SK-N-SH (cell line): ENCODE results near the gene FBN1. TPM values are rescaled to one million over a fixed set of nuclear protein-coding genes. Genes with fewer than 3 reads are reported as not detected.
A peak's percentile ranks its signal among the peaks of the same experiment; 100 is the strongest.

Source experiments
- CTCF ChIA-PET: fragments of 300-600, 350-600 bp; formaldehyde crosslinking; extraction: SDS; loops from one replicate; lab custom pipeline; 2021; lab: Yijun Ruan, JAX
- POLR2A ChIA-PET: fragments of 350-600 bp; sonication (Branson Sonifier 250); formaldehyde crosslinking; extraction: SDS; loops from one replicate; lab custom pipeline; 2020; ENCODE audit warnings: antibody characterized with exemption, inconsistent platforms; lab: Yijun Ruan, JAX
- DNase-seq: peaks from one replicate; pipeline ENCODE4 v3.0.0; 2012
- H2AFZ ChIP-seq: fragments of 200-600 bp; sonication (generic); 2 replicates; pipeline ENCODE4 v1.8.1; 2016; ENCODE audit warnings: antibody characterized with exemption, mild to moderate bottlenecking, low read depth
- H3F3A ChIP-seq: fragments of 200-600 bp; sonication (generic); replicated peaks from 2 replicates; pipeline ENCODE3; 2016; ENCODE audit warnings: antibody characterized with exemption, mild to moderate bottlenecking; ENCODE audit not compliant: insufficient read depth
- H3K27ac ChIP-seq, 2 experiments: fragments of 200-500 bp in 1 of 2; fragments of 200-600 bp in 1 of 2; sonication (Bioruptor generic) in 1 of 2; sonication (generic), shearing (Covaris generic) in 1 of 2; 2 replicates each; pipeline versions ENCODE4 v1.5.1 to v1.6.1; 2014 to 2016; ENCODE audit warnings: low read depth in 2 of 2, inconsistent platforms in 1 of 2, low read length in 1 of 2, mild to moderate bottlenecking in 1 of 2, mixed read lengths in 1 of 2
- H3K27me3 ChIP-seq: fragments of 200-600 bp; sonication (generic), shearing (Covaris generic); 2 replicates; pipeline ENCODE4 v1.6.1; 2016; ENCODE audit warnings: mixed run types; ENCODE audit not compliant: insufficient read depth
- H3K36me3 ChIP-seq, 2 experiments: fragments of 200-500 bp in 1 of 2; fragments of 200-600 bp in 1 of 2; sonication (Bioruptor generic) in 1 of 2; sonication (generic) in 1 of 2; replicated peaks in 1 of 2; 2 replicates each; pipeline versions ENCODE3 to v1.5.1; 2014 to 2016; ENCODE audit warnings: low read length in 1 of 2, mild to moderate bottlenecking in 1 of 2; ENCODE audit not compliant: insufficient read depth in 2 of 2, control insufficient read depth in 1 of 2
- H3K4me1 ChIP-seq, 2 experiments: fragments of 200-500 bp in 1 of 2; fragments of 200-600 bp in 1 of 2; sonication (Bioruptor generic) in 1 of 2; sonication (generic), shearing (Covaris generic) in 1 of 2; 2 replicates each; pipeline versions ENCODE4 v1.5.1 to v1.6.1; 2014 to 2016; ENCODE audit warnings: low read depth in 1 of 2, low read length in 1 of 2, mixed run types in 1 of 2; ENCODE audit not compliant: insufficient read depth in 2 of 2, control insufficient read depth in 1 of 2
- H3K4me2 ChIP-seq: fragments of 200-600 bp; sonication (generic), shearing (Covaris generic); 2 replicates; pipeline ENCODE4 v1.6.1; 2017; ENCODE audit warnings: mixed run types
- H3K4me3 ChIP-seq, 2 experiments: fragments of 200-500 bp in 1 of 2; fragments of 200-600 bp in 1 of 2; sonication (Bioruptor generic) in 1 of 2; sonication (generic), shearing (Covaris generic) in 1 of 2; 2 replicates each; pipeline versions ENCODE4 v1.5.1 to v1.8.1; 2014 to 2016; ENCODE audit warnings: low read depth in 2 of 2, inconsistent platforms in 1 of 2, low read length in 1 of 2, mild to moderate bottlenecking in 1 of 2, mixed read lengths in 1 of 2, moderate library complexity in 1 of 2
- H3K79me2 ChIP-seq: fragments of 200-600 bp; sonication (generic); 2 replicates; pipeline ENCODE4 v1.8.1; 2017; ENCODE audit warnings: mild to moderate bottlenecking; ENCODE audit not compliant: insufficient read depth
- H3K9ac ChIP-seq: fragments of 200-600 bp; sonication (generic); 2 replicates; pipeline ENCODE4 v1.6.1; 2017; ENCODE audit warnings: mixed run types
- H3K9me2 ChIP-seq: fragments of 200-600 bp; sonication (generic); 2 replicates; pipeline ENCODE4 v1.6.1; 2017; ENCODE audit warnings: mixed run types
- H3K9me3 ChIP-seq: fragments of 200-600 bp; sonication (generic); 2 replicates; pipeline ENCODE4 v1.6.1; 2017; ENCODE audit warnings: mixed run types, mild to moderate bottlenecking, moderate library complexity
- H4K20me1 ChIP-seq: fragments of 200-600 bp; sonication (generic); 2 replicates; pipeline ENCODE4 v1.6.1; 2017; ENCODE audit warnings: mild to moderate bottlenecking, mixed run types; ENCODE audit not compliant: insufficient read depth
- ELF1 ChIP-seq: IDR thresholded peaks from 2 replicates; pipeline ENCODE4 v1.4.0; 2012
- EZH2phosphoT487 ChIP-seq: fragments of 200-600 bp; sonication (generic); IDR thresholded peaks from 2 replicates; pipeline ENCODE4 v1.6.1; 2017; ENCODE audit warnings: low read depth, mixed run types, mild to moderate bottlenecking, antibody characterized with exemption, moderate library complexity, borderline replicate concordance
- FOSL2 ChIP-seq: IDR thresholded peaks from 2 replicates; pipeline ENCODE4 v1.4.0; 2012; ENCODE audit warnings: low read depth, mild to moderate bottlenecking, moderate library complexity, borderline replicate concordance
- GABPA ChIP-seq: IDR thresholded peaks from 2 replicates; pipeline ENCODE4 v1.4.0; 2012; ENCODE audit warnings: low read depth, mild to moderate bottlenecking
- GATA2 ChIP-seq: sonication (generic); formaldehyde crosslinking; IDR thresholded peaks from 2 replicates; pipeline ENCODE4 v1.5.0; 2020; ENCODE audit warnings: mild to moderate bottlenecking, missing genetic modification reagents
- JUND ChIP-seq: IDR thresholded peaks from 2 replicates; pipeline ENCODE4 v1.4.0; 2012
- NFIC ChIP-seq: IDR thresholded peaks from 2 replicates; pipeline ENCODE4 v1.4.0; 2012; ENCODE audit warnings: borderline replicate concordance
- POLR2AphosphoS5 ChIP-seq: IDR thresholded peaks from 2 replicates; pipeline ENCODE4 v1.6.1; 2012; ENCODE audit warnings: low read depth, low read length
- RCOR1 ChIP-seq: fragments of 150-350 bp; IDR thresholded peaks from 2 replicates; pipeline ENCODE4 v1.6.1; 2017; ENCODE audit warnings: antibody characterized with exemption, low read length
- REST ChIP-seq: IDR thresholded peaks from 2 replicates; pipeline ENCODE4 v1.6.1; 2012; ENCODE audit warnings: mild to moderate bottlenecking, low read depth, low read length, moderate library complexity
- RFX5 ChIP-seq: IDR thresholded peaks from 2 replicates; pipeline ENCODE4 v1.6.1; 2012; ENCODE audit warnings: mild to moderate bottlenecking, improper control_type of control experiment, low read length
- RXRA ChIP-seq: IDR thresholded peaks from 2 replicates; pipeline ENCODE4 v1.4.0; 2012; ENCODE audit warnings: low read depth, mild to moderate bottlenecking, borderline replicate concordance
- SIN3A ChIP-seq: IDR thresholded peaks from 2 replicates; pipeline ENCODE4 v1.6.1; 2012; ENCODE audit warnings: low read depth, mild to moderate bottlenecking, low read length, moderate library complexity, borderline replicate concordance
- TAF1 ChIP-seq: IDR thresholded peaks from 2 replicates; pipeline ENCODE4 v1.6.1; 2012; ENCODE audit warnings: low read depth, mild to moderate bottlenecking, low read length, moderate library complexity, borderline replicate concordance
- USF2 ChIP-seq: fragments of 150-350 bp; IDR thresholded peaks from 2 replicates; pipeline ENCODE4 v1.6.1; 2017; ENCODE audit warnings: antibody characterized with exemption, low read length, low read depth, borderline replicate concordance
- ZBTB33 ChIP-seq: IDR thresholded peaks from 2 replicates; pipeline ENCODE4 v1.4.0; 2012; ENCODE audit warnings: low read depth, borderline replicate concordance
- WGBS: methylation state at CpG from one replicate; pipeline ENCODE4 v1.1.6; 2017; ENCODE audit warnings: low lambda C conversion rate; 5-methylcytosine and 5-hydroxymethylcytosine counted together
- polyA plus RNA-seq, 3 experiments: library from polyadenylated mRNA; depleted of rRNA; stranded (reverse); fragments of >200 nt; gene quantifications; 2 replicates each; pipeline ENCODE4 v1.2.3, GENCODE V29; 2012
- TF ChIP-seq, protein P1 (sequence below): IDR thresholded peaks from 2 replicates; pipeline ENCODE4 v1.4.0; 2012; ENCODE audit warnings: low read depth, borderline replicate concordance

The FBN1 gene
- polyA plus RNA-seq, 1 of the 3 experiments (the other 2 are of a cell fraction) = 248 TPM

DNA sequence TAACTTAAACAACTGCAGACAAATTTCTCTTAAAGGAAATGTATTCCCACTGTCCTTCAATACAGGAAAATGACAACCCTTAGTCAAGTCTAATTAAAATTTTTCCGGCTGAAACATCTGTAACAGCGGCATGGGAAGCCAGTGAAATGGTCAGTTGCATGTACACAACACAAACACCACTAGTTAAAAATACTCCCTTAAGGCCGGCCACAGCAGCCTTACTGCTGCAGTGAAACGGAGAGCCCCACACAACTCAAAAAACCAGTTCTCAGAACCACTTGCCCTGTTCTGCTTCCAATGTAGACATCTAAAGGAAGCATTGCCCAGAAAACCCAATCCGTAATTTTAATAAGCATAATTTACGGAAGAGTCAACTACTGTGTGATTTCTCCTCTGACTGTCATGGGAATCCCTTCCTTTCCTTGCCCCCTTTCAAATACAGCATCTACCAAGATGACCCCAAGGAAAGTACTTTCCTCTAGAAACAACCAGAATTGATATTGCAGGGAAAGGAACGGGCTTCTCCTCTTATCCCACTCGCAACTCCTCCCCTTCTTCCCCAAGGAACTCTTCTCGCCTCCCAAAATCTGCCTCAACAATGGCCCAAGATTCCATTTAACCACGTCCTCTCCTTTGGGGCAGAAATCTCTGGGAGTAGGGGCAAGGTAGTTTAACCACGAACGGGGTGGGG lies 1.6 kb downstream of the FBN1 start:
- Histone ChIP-seq H4K20me1 (peaks cover 42% of the 10 kb centered on the region), H3F3A (peaks cover 27% of the 10 kb centered on the region), H3K9me2 (no peaks in the 10 kb centered on the region), H2AFZ (no peak overlapping the region), H3K4me1 (peaks cover 15 to 20% of the 10 kb centered on the region in 2 experiments), H3K4me3 (peak overlapping the region; percentile 75 to 96), H3K27ac (peak overlapping the region; percentile 89 to 91; a peak in 3 of 4 replicates), H3K36me3 (peaks cover 25 to 50% of the 10 kb centered on the region in 2 experiments), H3K9ac (peak overlapping the region; percentile 94), H3K9me3 (no peaks in the 10 kb centered on the region), H3K27me3 (no peaks in the 10 kb centered on the region), H3K79me2 (peaks cover 83% of the 10 kb centered on the region), H3K4me2 (peak overlapping the region; percentile 82)
- CTCF ChIA-PET = interaction anchor here (0.6 to 2.2 kb wide), 3 partner anchors 140 to 285 kb away, joined by 3 to 12 read pairs (median 3); partner anchors contain the start of gene CEP152
- WGBS = 23% methylated on average over 12 of the region's 12 CpGs
- DNase-seq = no peak
- TF ChIP-seq RFX5 = no peak
- TF ChIP-seq FOSL2 = no peak
- TF ChIP-seq TAF1 = no peak
- TF ChIP-seq, protein P1, sequence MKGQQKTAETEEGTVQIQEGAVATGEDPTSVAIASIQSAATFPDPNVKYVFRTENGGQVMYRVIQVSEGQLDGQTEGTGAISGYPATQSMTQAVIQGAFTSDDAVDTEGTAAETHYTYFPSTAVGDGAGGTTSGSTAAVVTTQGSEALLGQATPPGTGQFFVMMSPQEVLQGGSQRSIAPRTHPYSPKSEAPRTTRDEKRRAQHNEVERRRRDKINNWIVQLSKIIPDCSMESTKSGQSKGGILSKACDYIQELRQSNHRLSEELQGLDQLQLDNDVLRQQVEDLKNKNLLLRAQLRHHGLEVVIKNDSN = no peak
- TF ChIP-seq GATA2 (CRISPR knock-in tag) = no peak
- no peak for TF ChIP-seq RXRA
- no peak for TF ChIP-seq ELF1
- no peak for TF ChIP-seq JUND
- TF ChIP-seq SIN3A = no peak
- no peak for TF ChIP-seq USF2
- TF ChIP-seq RCOR1 = no peak
- TF ChIP-seq POLR2AphosphoS5 = no peak
- no peak for TF ChIP-seq ZBTB33
- TF ChIP-seq NFIC = no peak
- TF ChIP-seq EZH2phosphoT487 = no peak
- TF ChIP-seq GABPA = no peak
- no peak for TF ChIP-seq REST
- POLR2A ChIA-PET = no interaction called here
